Caco-2 (cell line): Measurements from ENCODE around the gene ATXN7. TPM values are rescaled to one million over a fixed set of nuclear protein-coding genes. Genes with fewer than 3 reads are reported as not detected.

Experiments used
- BruUV-seq: library from RNA; stranded (reverse); fragments of 400-500 nt; replicated peaks from 2 replicates; lab custom pipeline; 2021; lab: Mats Ljungman, UMichigan
- CTCF ChIA-PET: fragments of 300-600 bp; sonication (Branson Sonifier 250); formaldehyde crosslinking; loops from one replicate; lab custom pipeline; 2022; ENCODE audit warnings: antibody characterized with exemption; lab: Charles Lee
- POLR2A ChIA-PET: fragments of 300-600 bp; sonication (Branson Sonifier 250); formaldehyde crosslinking; loops from one replicate; lab custom pipeline; 2022; ENCODE audit warnings: antibody characterized with exemption; lab: Charles Lee
- DNase-seq, 2 experiments: peaks; one replicate each; pipeline versions ENCODE4 v3.0.0 to v3.0.0-alpha.2; 2020 to 2022
- H3K27me3 ChIP-seq: replicated peaks from 2 replicates; pipeline ENCODE4 v1.6.0; 2011; ENCODE audit warnings: low read length; ENCODE audit not compliant: control insufficient read depth, insufficient read depth
- H3K36me3 ChIP-seq: 2 replicates; pipeline ENCODE4 v1.5.1; 2011; ENCODE audit warnings: low read length; ENCODE audit not compliant: control insufficient read depth, insufficient read depth
- H3K4me1 ChIP-seq: fragments of 250-450 bp; sonication (Bioruptor Pico); 2 replicates; pipeline ENCODE4 v1.5.1; 2020; ENCODE audit warnings: mild to moderate bottlenecking
- H3K4me3 ChIP-seq: 2 replicates; pipeline ENCODE4 v1.5.1; 2011; ENCODE audit warnings: low read depth, mild to moderate bottlenecking, control low read depth, low read length
- H3K9me3 ChIP-seq: fragments of 250-450 bp; sonication (Bioruptor Pico); 2 replicates; pipeline ENCODE4 v1.5.1; 2020; ENCODE audit warnings: mild to moderate bottlenecking, moderate library complexity
- H3K27ac Mint-ChIP-seq: one replicate; pipeline ENCODE4 v1.8.0; 2022; ENCODE audit warnings: mixed read lengths; ENCODE audit not compliant: unreplicated experiment
- H3K27me3 Mint-ChIP-seq: one replicate; pipeline ENCODE4 v1.8.0; 2022; ENCODE audit warnings: mixed read lengths; ENCODE audit not compliant: insufficient read depth, unreplicated experiment
- H3K36me3 Mint-ChIP-seq: one replicate; pipeline ENCODE4 v1.8.0; 2022; ENCODE audit warnings: mild to moderate bottlenecking, mixed read lengths; ENCODE audit not compliant: insufficient read depth, unreplicated experiment
- H3K4me1 Mint-ChIP-seq: one replicate; pipeline ENCODE4 v1.8.0; 2022; ENCODE audit warnings: low read depth, mixed read lengths; ENCODE audit not compliant: unreplicated experiment
- H3K4me3 Mint-ChIP-seq: one replicate; pipeline ENCODE4 v1.8.0; 2022; ENCODE audit warnings: mild to moderate bottlenecking, moderate library complexity, mixed read lengths; ENCODE audit not compliant: unreplicated experiment
- H3K9me3 Mint-ChIP-seq: one replicate; pipeline ENCODE4 v1.8.0; 2022; ENCODE audit warnings: mixed read lengths; ENCODE audit not compliant: unreplicated experiment
- intact Hi-C: fragments of 100-400 bp; cut with micrococcal nuclease; formaldehyde crosslinking; loops from one replicate; pipeline ENCODE4 v1.10.0; 2022; ENCODE audit not compliant: unreplicated experiment
- total RNA-seq: library from RNA; stranded (reverse); gene quantifications from 2 replicates; pipeline ENCODE4 v1.2.3, GENCODE V29; 2022
- TF ChIP-seq, protein P1 (sequence below), 2 experiments: fragments of 200-600 bp in 1 of 2; IDR thresholded peaks; 1 replicate in 1 of 2; 2 replicates in 1 of 2; pipeline versions ENCODE4 v1.5.1 to v1.8.0; 2011 to 2022; ENCODE audit warnings: antibody characterized with exemption in 1 of 2, control low read depth in 1 of 2, inconsistent platforms in 1 of 2, low read depth in 1 of 2, low read length in 1 of 2, mild to moderate bottlenecking in 1 of 2, moderate library complexity in 1 of 2; ENCODE audit not compliant: insufficient read depth in 1 of 2, severe bottlenecking in 1 of 2, unreplicated experiment in 1 of 2

Gene ATXN7
- total RNA-seq, 1 experiment from 2014 or later = 22.5 TPM

DNA sequence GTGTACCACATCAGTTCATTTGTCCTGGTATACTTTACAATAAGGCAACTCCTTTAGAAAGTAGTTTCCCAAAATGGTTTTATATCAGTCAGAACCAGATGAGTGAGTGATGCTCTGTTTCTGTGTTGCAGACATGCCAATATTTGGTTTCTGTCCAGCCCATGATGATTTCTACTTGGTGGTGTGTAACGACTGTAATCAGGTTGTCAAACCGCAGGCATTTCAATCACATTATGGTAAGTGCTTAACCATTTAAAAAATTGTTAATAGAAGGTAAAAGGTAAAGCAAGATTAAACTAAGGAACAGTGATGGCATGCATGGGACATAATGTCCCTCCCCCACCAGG lies 88.6 kb downstream of the ATXN7 start:
- POLR2A ChIA-PET = no interaction called here

DNA sequence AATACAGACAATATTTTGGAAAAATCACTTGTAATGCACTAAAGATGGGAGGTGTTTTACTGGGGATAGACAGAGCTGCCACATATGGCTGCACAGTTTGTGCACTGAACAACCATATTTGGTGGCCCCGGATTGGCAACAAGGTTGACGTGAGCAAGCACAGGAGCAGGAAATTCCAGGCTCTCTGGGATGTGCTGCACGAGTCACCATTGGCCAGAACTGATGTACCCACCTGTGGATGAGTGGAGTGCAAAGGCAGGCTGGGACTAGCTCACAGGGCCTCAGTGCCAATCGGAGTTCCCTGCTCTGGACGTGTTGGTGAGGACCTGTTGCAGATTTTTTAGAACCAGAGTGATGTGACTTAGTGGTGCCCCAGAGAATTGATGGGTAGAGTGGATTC lies 90.5 kb downstream of the ATXN7 start:
- 0 out of 2 replicates have a peak, but pooled peaks cover 1% of the 10 kb centered on the region for H3K36me3 ChIP-seq
- H3K4me3 Mint-ChIP-seq = no peak overlapping the region
- no peaks in the 10 kb centered on the region for H3K9me3 ChIP-seq
- POLR2A ChIA-PET = no interaction called here
- intact Hi-C loops = no loop called here
- DNase-seq = no peak
- H3K27me3 ChIP-seq = no peaks in the 10 kb centered on the region
- no peak overlapping the region for H3K4me3 ChIP-seq
- H3K27ac Mint-ChIP-seq = no peak overlapping the region
- H3K9me3 Mint-ChIP-seq = no peaks in the 10 kb centered on the region
- peaks cover 9% of the 10 kb centered on the region for H3K4me1 Mint-ChIP-seq
- peaks cover 7% of the 10 kb centered on the region; the same call in 1 of the 2 replicates for H3K4me1 ChIP-seq
- peaks cover 19% of the 10 kb centered on the region for H3K36me3 Mint-ChIP-seq
- TF ChIP-seq, protein P1, sequence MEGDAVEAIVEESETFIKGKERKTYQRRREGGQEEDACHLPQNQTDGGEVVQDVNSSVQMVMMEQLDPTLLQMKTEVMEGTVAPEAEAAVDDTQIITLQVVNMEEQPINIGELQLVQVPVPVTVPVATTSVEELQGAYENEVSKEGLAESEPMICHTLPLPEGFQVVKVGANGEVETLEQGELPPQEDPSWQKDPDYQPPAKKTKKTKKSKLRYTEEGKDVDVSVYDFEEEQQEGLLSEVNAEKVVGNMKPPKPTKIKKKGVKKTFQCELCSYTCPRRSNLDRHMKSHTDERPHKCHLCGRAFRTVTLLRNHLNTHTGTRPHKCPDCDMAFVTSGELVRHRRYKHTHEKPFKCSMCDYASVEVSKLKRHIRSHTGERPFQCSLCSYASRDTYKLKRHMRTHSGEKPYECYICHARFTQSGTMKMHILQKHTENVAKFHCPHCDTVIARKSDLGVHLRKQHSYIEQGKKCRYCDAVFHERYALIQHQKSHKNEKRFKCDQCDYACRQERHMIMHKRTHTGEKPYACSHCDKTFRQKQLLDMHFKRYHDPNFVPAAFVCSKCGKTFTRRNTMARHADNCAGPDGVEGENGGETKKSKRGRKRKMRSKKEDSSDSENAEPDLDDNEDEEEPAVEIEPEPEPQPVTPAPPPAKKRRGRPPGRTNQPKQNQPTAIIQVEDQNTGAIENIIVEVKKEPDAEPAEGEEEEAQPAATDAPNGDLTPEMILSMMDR (IDR thresholded peaks at IDR 0.05; ENCODE audit: insufficient read depth in 1 of 2, low read depth in 1 of 2, low read length in 1 of 2, severe bottlenecking in 1 of 2, unreplicated experiment in 1 of 2) = no peak
- BruUV-seq = no TSS peak
- no peaks in the 10 kb centered on the region for H3K27me3 Mint-ChIP-seq
- CTCF ChIA-PET = no interaction called here

More for the DNA sequence above, 88.6 kb downstream of the ATXN7 start:
- Mint-ChIP-seq H3K27me3 (no peaks in the 10 kb centered on the region), H3K9me3 (no peaks in the 10 kb centered on the region), H3K36me3 (peaks cover 19% of the 10 kb centered on the region), H3K4me3 (no peak overlapping the region), H3K27ac (no peak overlapping the region), H3K4me1 (peaks cover 19% of the 10 kb centered on the region)
- H3K27me3 ChIP-seq = no peaks in the 10 kb centered on the region
- CTCF ChIA-PET = no interaction called here
- no peaks in the 10 kb centered on the region for H3K9me3 ChIP-seq
- intact Hi-C loops = no loop called here
- DNase-seq = no peak
- TF ChIP-seq, protein P1 (IDR thresholded peaks at IDR 0.05; ENCODE audit: insufficient read depth in 1 of 2, low read depth in 1 of 2, low read length in 1 of 2, severe bottlenecking in 1 of 2, unreplicated experiment in 1 of 2) = no peak
- no TSS peak for BruUV-seq
- H3K36me3 ChIP-seq = 0 out of 2 replicates have a peak, but pooled peaks cover 1% of the 10 kb centered on the region
- H3K4me1 ChIP-seq = peaks cover 7% of the 10 kb centered on the region; the same call in 1 of the 2 replicates
- no peak overlapping the region for H3K4me3 ChIP-seq

DNA sequence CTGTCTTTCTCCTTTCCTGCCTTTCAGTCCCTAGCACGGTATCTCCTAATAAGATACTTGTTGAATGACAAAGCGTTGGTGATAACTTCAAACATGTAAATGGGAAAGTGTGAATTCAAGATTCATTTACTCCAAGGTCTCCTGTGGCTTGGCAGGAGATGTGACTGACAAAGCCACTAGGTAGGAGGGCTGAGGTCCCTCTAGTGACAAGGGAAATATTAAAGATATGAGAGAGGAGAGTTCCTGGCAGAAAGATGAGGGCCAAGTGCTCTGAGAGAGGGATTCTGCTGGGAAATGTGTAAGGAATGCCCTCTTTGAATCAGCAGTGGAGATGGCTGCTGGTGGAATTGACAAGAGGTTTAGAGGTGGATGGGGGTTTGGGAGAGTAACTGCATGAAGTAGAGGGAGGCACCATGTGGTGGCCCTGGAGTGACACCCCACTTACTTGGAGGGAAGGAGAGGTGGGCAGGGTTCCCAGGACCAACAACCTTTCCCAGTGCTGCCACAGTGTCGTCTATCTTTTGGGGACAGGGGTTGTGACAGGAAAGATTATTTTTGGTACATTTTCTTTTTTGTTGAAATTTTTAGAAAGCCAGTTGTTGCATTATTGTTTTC lies 91.5 kb downstream of the ATXN7 start:
- H3K4me3 Mint-ChIP-seq = peak overlapping the region; percentile 2
- no peak for DNase-seq
- ChIA-PET POLR2A (no interaction called here), CTCF (no interaction called here)
- H3K4me1 ChIP-seq = peaks cover 10% of the 10 kb centered on the region; the same call in 1 of the 2 replicates
- TF ChIP-seq, protein P1 (IDR thresholded peaks at IDR 0.05; ENCODE audit: insufficient read depth in 1 of 2, low read depth in 1 of 2, low read length in 1 of 2, severe bottlenecking in 1 of 2, unreplicated experiment in 1 of 2) = no peak
- H3K4me3 ChIP-seq = no peak overlapping the region
- no TSS peak for BruUV-seq
- H3K4me1 Mint-ChIP-seq = peaks cover 14% of the 10 kb centered on the region
- H3K27ac Mint-ChIP-seq = peak overlapping the region; percentile 14
- peaks cover 24% of the 10 kb centered on the region for H3K36me3 Mint-ChIP-seq
- intact Hi-C loops = loop anchor here (1.0 kb wide), 1 partner anchor 10 kb away; no protein-coding TSS in a partner anchor
- 0 out of 2 replicates have a peak, but pooled peaks cover 1% of the 10 kb centered on the region for H3K36me3 ChIP-seq
- no peaks in the 10 kb centered on the region for H3K9me3 Mint-ChIP-seq
- no peaks in the 10 kb centered on the region for H3K9me3 ChIP-seq
- no peaks in the 10 kb centered on the region for H3K27me3 ChIP-seq
- no peaks in the 10 kb centered on the region for H3K27me3 Mint-ChIP-seq
